ENCODE measurements around the gene DICER1.

The DICER1 gene

DNA sequence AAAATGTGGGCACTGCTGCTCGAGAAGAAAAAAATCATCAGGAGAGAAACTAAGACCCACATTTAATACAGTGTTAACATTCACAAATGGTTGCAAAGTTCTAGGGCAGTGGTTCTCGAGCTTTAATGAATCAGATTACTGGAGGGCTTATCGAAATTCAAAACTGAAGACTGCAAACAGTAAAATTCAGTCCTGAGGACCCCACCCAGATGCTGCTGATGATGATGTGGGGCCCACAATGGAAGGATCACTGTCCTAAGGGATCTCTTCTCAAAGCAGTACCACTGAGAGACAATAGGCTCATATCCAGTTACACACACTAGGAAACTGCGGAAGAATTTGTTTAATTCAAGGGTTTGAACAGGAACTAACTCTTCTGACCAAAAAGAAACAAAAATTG lies 31.4 kb downstream of the DICER1 start:
- no peak for DNase-seq (ENCODE audit: low spot score)

DNA sequence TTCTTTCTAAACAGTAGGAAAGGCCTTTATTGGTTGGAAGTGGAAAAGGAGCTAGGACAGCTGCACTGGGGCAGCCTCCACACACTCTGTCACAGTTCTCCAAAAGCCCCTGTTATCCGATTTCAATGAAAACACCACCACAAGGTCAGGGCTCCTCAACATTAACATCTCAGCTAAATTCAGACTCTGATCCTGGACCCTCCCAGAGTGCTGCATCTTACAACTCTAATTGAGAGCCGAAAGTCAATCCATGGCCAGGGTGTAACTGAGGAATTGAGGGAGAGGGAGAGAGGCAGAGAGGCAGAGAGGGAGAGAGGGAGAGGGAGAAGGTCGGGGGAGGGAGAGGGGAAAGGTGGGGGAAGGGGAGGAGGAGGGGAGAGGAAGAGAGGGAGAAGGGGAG lies 32.1 kb downstream of the DICER1 start:
- DNase-seq (ENCODE audit: low spot score): no peak

DNA sequence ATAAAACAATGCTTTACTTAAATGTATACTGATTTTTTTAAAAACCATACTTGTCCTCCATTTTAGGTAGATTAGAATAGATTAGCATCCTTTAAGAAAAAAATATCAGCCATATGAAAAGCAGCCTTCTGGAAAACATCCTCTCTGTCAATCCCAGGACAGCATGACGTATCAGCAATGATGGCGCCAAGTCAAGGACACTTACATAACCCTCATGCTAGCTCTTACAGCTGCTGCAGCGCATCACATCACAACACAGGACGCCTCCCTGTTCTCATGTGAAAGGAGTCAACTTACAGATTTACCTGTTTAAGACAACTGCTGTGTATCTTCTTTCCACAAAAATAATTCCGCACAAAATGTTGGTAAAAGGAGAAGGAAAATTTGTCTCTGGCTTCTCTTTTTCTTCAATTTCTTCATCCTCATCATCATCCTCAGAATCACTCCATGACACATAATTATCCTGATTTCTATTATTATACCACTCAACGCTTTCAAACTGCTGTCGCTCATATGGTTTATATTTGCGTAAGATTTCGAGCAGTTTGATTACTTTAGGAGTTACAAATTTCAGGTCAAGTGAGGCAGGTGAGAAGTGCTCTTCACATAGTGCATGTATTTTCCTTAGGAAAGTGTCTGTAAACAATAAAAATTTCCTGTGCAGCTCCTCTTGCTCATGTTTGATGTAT lies 33.3 kb downstream of the DICER1 start:
- no peak for DNase-seq (ENCODE audit: low spot score)

DNA sequence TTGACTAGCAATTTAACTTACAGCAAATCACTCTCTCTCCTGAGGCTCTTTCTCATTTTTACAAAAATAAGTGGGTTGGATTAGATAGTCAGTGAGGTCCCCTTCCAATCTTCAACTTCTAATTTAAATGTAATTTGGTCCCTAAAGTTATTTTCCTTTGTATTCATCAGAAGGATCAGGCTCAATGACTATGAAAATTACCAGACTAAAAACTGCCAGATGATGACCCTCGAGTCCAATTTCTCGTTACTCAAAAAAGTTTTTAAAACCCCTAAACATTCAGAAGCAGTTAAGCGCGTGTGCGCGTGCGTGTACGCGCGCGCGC lies 34.7 kb downstream of the DICER1 start:
- DNase-seq (ENCODE audit: low spot score): no peak

GRCh38 chr14:95121911-95122620 lies 35.3 kb downstream of the DICER1 start:
- DNase-seq (ENCODE audit: low spot score): no peak

DNA sequence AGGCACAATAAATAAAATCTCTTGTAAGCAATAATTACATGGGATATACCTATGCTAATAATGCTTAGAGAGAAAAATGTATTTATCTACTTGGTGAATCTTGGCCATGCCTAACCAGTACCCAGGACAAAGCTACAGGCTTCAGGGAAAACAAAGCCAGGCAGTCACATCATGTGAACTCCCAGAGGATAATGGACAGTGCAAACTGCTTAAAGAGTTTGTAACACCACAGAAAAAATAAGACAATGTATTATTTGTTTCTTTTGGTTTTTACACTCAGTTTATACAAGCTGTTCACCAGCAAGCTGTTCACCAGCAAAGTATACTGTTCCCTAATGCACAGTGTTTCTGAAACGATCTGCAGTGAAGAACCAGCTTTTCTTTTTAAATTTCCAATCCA lies 38.0 kb downstream of the DICER1 start:
- DNase-seq (ENCODE audit: low spot score): no peak

GRCh38 chr14:95117937-95118721 lies 39.2 kb downstream of the DICER1 start:
- no peak for DNase-seq (ENCODE audit: low spot score)

GRCh38 chr14:95113476-95113875 lies 43.9 kb downstream of the DICER1 start:
- DNase-seq (ENCODE audit: low spot score): no peak

GRCh38 chr14:95111507-95112164 lies 45.7 kb downstream of the DICER1 start:
- DNase-seq (ENCODE audit: low spot score): no peak

DNA sequence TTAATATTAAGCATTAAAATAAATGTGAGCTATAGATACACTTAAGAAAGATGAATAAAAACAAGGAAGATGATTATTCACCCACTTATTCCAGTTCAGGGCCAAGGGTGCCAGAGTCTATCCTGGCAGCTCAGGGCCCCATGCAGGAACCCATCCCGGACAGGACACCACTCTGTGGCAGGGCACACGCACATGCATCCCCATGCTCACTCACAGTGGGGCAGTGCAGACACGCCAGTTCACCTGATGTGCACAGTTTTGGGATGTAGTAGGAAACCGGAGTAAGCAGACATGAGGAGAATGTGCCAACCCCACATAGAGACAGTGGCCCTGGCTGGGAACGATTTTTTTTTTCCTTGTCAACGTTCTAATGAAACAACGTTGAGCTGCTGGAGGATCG lies 47.2 kb downstream of the DICER1 start:
- no peak for DNase-seq (ENCODE audit: low spot score)

DNA sequence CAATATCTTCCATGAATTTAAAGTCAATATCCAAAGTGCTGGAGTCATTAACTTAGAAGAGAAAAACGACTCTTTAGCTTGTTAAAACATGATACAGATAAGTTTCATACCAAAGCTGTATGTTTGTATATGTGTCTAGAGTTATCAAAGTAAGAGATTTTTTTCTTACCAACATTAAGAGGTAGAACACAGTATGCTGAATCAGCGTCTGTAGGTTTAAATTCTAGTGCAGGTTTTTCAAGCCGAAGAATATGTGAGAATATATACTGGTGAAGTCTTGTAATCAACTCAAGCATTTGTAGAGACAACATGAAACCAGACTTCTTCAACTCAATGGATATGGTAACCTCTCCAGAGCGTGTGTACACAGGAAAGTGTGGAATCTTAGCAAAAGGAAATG lies 49.6 kb downstream of the DICER1 start:
- DNase-seq (ENCODE audit: low spot score): no peak

DNA sequence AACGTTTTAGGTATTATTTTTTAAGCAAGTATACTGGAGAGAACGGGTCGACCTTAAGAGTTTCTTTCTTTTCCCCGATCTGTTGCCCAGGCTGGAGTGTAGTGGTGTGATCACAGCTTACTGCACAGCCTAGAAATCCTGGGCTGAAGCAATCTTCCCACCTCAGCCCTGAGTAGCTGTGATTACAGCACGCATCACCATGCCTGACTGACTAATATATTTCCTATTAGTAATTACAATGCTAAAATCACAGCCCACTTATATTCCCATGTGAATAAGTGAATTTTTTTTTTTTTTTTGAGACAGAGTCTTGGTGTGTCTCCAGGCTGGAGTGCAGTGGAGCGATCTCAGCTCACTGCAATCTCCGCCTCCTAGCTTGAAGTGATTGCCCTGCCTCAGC lies 50.4 kb downstream of the DICER1 start:
- DNase-seq (ENCODE audit: low spot score): no peak

DNA sequence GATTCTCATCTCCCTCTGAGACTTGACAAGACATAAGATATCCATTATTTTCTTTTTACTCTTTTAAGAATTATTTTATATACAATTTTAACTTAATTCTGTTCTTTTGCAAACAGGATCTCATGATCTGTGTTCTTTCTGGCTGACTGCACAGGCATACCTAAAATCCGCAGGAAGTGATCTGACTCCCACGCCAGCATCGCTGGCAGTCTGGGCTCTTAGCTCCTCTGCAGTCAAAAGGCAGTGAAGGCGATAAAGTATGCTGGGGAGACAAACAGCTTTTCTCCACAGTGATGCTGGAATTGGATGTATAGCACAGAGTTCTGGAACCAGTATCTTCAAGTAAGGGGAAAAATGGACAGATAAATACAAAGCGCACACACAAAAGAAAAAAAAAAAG lies 52.4 kb downstream of the DICER1 start:
- no peak for DNase-seq (ENCODE audit: low spot score)

GRCh38 chr14:95102680-95103044 lies 54.7 kb downstream of the DICER1 start:
- no peak for DNase-seq (ENCODE audit: low spot score)

DNA sequence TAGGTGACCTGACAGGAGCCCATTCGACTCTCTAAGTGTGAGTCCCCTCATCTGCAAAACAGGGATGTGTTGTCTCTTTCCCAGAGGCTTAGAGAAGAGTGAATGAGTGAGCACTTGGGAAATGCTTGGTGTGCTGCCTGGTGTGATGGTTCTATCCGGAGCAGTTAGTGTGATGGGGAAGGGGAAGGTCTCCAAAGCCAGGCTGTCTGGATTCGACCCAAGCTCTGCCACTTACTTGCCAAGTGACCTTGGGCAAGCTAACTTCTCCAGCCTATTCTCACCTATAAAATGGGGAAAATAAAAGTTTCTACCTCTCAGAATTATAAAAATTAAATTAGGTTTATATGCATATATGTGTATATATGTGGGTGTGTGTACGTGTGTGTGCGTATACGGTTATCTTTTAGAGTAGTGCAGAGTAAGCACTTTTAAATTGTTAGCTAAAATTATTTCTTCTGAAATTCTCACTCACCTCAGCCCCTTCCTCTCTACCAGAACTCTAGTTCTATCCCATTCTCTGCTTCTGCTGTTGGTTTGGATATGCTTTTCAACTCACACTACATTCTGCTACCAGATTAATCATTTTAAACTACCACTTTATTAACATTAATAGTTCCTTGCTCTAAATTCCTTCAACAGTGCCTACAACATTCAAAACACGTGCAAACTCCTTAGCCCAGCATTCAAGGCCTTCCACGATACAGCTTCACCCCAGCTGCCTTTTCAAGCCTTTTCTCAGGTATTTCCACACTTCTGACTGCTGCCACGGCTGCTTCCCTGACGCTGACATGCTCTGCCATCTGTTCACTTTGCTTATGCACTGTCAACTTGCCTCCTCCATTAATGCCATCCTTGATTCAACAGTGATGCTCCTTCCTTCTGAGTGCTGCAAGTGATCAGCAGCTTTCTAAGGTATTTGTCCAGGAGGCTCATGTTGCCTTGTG lies 55.3 kb downstream of the DICER1 start:
- no peak for DNase-seq (ENCODE audit: low spot score)

DNA sequence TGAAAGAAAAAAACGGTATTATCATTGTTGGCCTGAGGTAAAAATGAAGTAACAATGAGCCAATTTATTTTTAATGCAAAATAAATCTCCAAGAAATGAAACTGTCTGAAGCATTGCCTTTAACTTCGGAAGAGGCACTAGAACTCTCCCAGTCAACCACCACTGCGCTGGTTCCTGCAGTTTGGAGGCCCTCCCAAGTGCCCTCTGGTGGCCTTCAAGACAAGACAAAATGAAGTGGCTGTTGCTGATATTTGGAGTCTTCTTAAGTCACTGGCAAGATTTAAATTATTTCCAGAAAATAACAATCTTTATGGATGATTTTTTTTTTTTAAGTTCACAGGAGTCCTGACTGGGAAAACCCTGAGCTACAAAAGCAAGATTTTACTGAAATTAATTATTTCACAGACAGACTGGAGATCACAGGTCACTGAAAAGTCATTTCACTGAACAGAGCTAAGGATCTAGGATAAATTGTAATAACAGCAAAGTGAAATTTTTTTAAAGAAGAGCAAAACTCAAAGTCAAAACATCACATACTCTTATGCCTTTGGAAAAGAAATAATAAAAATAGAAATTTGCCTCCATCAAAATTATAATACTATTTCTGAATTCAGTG lies 58.2 kb downstream of the DICER1 start:
- peak; percentile 44 for DNase-seq (ENCODE audit: low spot score)

DNA sequence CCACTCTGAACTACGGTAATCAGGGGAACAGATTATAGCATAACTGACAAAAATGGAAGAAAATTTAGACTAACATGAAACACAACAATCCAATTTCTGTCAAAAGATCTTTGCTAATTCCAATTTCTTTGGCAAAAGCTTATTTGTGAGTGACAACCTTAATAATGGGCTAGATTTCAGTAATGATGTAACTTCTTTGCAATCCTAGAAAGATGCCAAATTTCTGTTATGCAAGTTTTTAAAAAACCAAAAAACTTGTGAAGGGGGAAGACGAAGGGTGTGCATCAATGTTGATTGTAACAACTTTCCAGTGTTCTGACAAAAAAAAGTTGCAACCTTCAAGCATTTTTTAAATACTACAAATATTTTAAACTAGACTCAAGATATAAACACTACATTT lies 59.9 kb downstream of the DICER1 start:
- no peak for DNase-seq (ENCODE audit: low spot score)

- DNase-seq (ENCODE audit: low spot score): no peak
Observed at GRCh38 chr14:95096476-95096875, 60.9 kb downstream of the DICER1 start.

DNA sequence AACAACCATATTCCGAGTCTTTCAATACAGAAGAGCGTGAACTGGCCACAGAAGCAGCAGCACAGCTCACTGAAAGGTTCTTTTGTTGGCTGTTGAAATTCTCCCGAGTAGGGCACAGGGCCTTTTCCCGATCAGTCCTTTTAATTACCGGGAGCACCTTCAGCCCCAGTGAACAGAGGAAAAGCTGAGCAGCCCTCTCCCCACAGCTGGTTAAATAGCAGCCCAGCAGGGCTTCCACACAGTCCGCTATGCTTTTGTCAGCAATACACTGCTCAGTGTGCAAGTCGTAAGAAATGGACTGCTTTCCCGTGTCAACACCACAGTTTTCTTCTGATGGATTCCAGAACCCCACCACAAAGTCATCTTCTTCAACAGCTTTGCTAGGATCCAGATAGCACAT lies 61.3 kb downstream of the DICER1 start:
- DNase-seq (ENCODE audit: low spot score): no peak

DNA sequence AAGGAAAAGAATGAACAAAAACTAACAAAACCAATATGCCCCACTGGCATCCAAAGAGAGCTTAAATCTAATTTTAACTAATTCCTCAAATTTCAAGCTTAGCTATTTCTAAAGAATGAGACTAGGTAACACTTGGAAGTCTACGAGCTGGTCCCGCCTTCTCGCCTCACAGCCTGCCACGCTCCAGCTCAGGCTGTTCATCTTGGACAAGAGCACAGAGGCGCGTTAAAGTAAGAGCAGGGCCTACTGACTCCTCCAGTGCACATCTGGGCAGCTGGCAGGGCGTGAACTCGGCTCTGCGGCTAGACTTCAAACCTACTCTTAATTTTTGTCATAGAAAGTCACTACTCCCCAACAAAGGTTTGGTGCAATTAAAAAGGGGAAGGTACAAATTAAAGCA lies 64.6 kb downstream of the DICER1 start:
- no peak for DNase-seq (ENCODE audit: low spot score)

DNA sequence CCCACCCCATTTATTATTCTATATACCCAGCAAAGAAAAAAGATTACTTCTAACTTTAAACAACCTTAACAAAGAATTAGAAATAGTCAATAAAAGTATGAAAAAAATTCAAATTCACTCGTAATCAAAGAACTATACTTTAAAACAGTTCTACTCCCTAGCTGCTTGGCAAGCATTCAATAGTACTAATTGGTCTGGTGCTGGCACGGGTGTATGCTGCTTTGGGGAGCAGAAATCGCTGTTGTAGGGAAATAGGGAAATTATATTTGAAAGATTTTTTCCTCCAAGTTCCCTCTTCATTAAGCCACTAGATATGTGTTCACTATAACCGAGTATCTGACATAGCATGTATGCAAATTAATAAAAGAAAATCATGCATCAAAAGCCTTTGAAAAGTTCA lies 65.7 kb downstream of the DICER1 start:
- no peak for DNase-seq (ENCODE audit: low spot score)

Data from LoVo (cell line).